ENCODE measurements around the gene TNNC1.

GRCh38 chr3:52487788-52488691 is 34.2 kb upstream of the TNNC1 start:
- TF ChIP-seq SUZ12 (IDR thresholded peaks at IDR 0.05; ENCODE audit: extremely low read depth, insufficient read depth, insufficient read length), result no peak
- TF ChIP-seq ZNF274 (IDR thresholded peaks at IDR 0.05; ENCODE audit: low read depth, low read length), result no peak
- no peak for TF ChIP-seq YY1 (IDR thresholded peaks at IDR 0.05; ENCODE audit: insufficient read depth, insufficient read length)
